Effector memory CD4-positive, alpha-beta T cell (primary cell): Measurements from ENCODE around the gene GPX1.

ENCODE experiments used
- DNase-seq, 3 donors: peaks; one replicate each; pipeline ENCODE4 v3.0.0-alpha.2; 2020
- H3K27ac ChIP-seq: 2 replicates; pipeline ENCODE4 v1.7.0; 2013; ENCODE audit warnings: mild to moderate bottlenecking, low read length, moderate library complexity; ENCODE audit not compliant: insufficient read depth, poor library complexity, severe bottlenecking
- H3K27me3 ChIP-seq: replicated peaks from 2 replicates; pipeline ENCODE4 v1.7.0; 2013; ENCODE audit warnings: mild to moderate bottlenecking, low read length; ENCODE audit not compliant: insufficient read depth, control insufficient read depth, poor library complexity, severe bottlenecking
- H3K36me3 ChIP-seq: 2 replicates; pipeline ENCODE4 v1.7.0; 2013; ENCODE audit warnings: mild to moderate bottlenecking, low read length, moderate library complexity; ENCODE audit not compliant: control insufficient read depth, insufficient read depth
- H3K4me1 ChIP-seq: 2 replicates; pipeline ENCODE4 v1.7.0; 2013; ENCODE audit warnings: low read length, mild to moderate bottlenecking; ENCODE audit not compliant: control insufficient read depth, insufficient read depth, poor library complexity, severe bottlenecking
- H3K4me3 ChIP-seq: 2 replicates; pipeline ENCODE4 v1.7.0; 2013; ENCODE audit warnings: low read length, low read depth, mild to moderate bottlenecking; ENCODE audit not compliant: insufficient read depth, poor library complexity, severe bottlenecking
- H3K9me3 ChIP-seq: 2 replicates; pipeline ENCODE4 v1.7.0; 2013; ENCODE audit warnings: mild to moderate bottlenecking, low read length, moderate library complexity; ENCODE audit not compliant: control insufficient read depth

The GPX1 gene

GRCh38 chr3:49316696-49317457 lies 41.3 kb downstream of the GPX1 start:
- Histone ChIP-seq H3K27ac (no peak overlapping the region), H3K36me3 (peaks cover 45% of the 10 kb centered on the region), H3K27me3 (no peaks in the 10 kb centered on the region), H3K9me3 (no peaks in the 10 kb centered on the region), H3K4me1 (no peaks in the 10 kb centered on the region), H3K4me3 (no peak overlapping the region)
- no peak for DNase-seq

- no peaks in the 10 kb centered on the region for H3K27me3 ChIP-seq
- H3K4me3 ChIP-seq = no peak overlapping the region
- H3K9me3 ChIP-seq = no peaks in the 10 kb centered on the region
- H3K4me1 ChIP-seq = no peaks in the 10 kb centered on the region
- H3K27ac ChIP-seq = no peak overlapping the region
- DNase-seq = no peak
- H3K36me3 ChIP-seq = peaks cover 36% of the 10 kb centered on the region
Measured at GRCh38 chr3:49313896-49314688, 44.1 kb downstream of the GPX1 start.

GRCh38 chr3:49311283-49311682 lies 46.9 kb downstream of the GPX1 start:
- H3K36me3 ChIP-seq = peaks cover 33% of the 10 kb centered on the region
- H3K9me3 ChIP-seq = no peaks in the 10 kb centered on the region
- DNase-seq = no peak
- H3K4me3 ChIP-seq = no peak overlapping the region
- no peak overlapping the region for H3K27ac ChIP-seq
- no peaks in the 10 kb centered on the region for H3K27me3 ChIP-seq
- no peaks in the 10 kb centered on the region for H3K4me1 ChIP-seq

- Histone ChIP-seq H3K27me3 (no peaks in the 10 kb centered on the region), H3K4me1 (no peaks in the 10 kb centered on the region), H3K36me3 (peaks cover 38% of the 10 kb centered on the region), H3K9me3 (no peaks in the 10 kb centered on the region), H3K27ac (no peak overlapping the region), H3K4me3 (no peak overlapping the region)
- no peak for DNase-seq
Measured at GRCh38 chr3:49310677-49311076, 47.5 kb downstream of the GPX1 start.
